HL-60 (cell line): Measurements from ENCODE around the gene CFAP99.

ENCODE experiments used
- DNase-seq, 2 experiments: peaks; one replicate each; pipeline ENCODE4 v3.0.0-alpha.2; 2010 to 2020; ENCODE audit warnings: low read depth in 1 of 2, low spot score in 1 of 2
- H3K27ac ChIP-seq: fragments of 250-450 bp; sonication (Bioruptor Pico); replicated peaks from 2 replicates; pipeline ENCODE4 v1.5.1; 2020; ENCODE audit warnings: mild to moderate bottlenecking, moderate library complexity
- H3K27me3 ChIP-seq: fragments of 250-450 bp; sonication (Bioruptor Pico); 2 replicates; pipeline ENCODE4 v1.5.1; 2021; ENCODE audit warnings: mild to moderate bottlenecking, moderate library complexity; ENCODE audit not compliant: insufficient read depth, poor library complexity, severe bottlenecking
- H3K4me3 ChIP-seq: replicated peaks from 2 replicates; pipeline ENCODE4 v1.5.1; 2011; ENCODE audit warnings: mild to moderate bottlenecking, control low read depth, low read length; ENCODE audit not compliant: insufficient read depth
- GABPA ChIP-seq: IDR thresholded peaks from 2 replicates; pipeline ENCODE4 v1.6.1; 2012; ENCODE audit warnings: low read depth
- POLR2AphosphoS5 ChIP-seq: IDR thresholded peaks from 2 replicates; pipeline ENCODE4 v1.6.1; 2012; ENCODE audit warnings: low read depth
- REST ChIP-seq: IDR thresholded peaks from 2 replicates; pipeline ENCODE4 v1.6.1; 2012; ENCODE audit warnings: low read depth; ENCODE audit not compliant: insufficient replicate concordance
- SPI1 ChIP-seq: IDR thresholded peaks from 2 replicates; pipeline ENCODE4 v1.6.1; 2012; ENCODE audit warnings: low read depth, mild to moderate bottlenecking, borderline replicate concordance
- TF ChIP-seq, protein P1 (sequence below): IDR thresholded peaks from one replicate; pipeline ENCODE4 v1.5.1; 2011; ENCODE audit warnings: low read length, control low read depth, inconsistent platforms; ENCODE audit not compliant: insufficient read depth

CFAP99 gene

GRCh38 chr4:2412885-2413716 lies 5.7 kb upstream of the CFAP99 start:
- TF ChIP-seq POLR2AphosphoS5, result peak; percentile 96
- TF ChIP-seq, protein P1, sequence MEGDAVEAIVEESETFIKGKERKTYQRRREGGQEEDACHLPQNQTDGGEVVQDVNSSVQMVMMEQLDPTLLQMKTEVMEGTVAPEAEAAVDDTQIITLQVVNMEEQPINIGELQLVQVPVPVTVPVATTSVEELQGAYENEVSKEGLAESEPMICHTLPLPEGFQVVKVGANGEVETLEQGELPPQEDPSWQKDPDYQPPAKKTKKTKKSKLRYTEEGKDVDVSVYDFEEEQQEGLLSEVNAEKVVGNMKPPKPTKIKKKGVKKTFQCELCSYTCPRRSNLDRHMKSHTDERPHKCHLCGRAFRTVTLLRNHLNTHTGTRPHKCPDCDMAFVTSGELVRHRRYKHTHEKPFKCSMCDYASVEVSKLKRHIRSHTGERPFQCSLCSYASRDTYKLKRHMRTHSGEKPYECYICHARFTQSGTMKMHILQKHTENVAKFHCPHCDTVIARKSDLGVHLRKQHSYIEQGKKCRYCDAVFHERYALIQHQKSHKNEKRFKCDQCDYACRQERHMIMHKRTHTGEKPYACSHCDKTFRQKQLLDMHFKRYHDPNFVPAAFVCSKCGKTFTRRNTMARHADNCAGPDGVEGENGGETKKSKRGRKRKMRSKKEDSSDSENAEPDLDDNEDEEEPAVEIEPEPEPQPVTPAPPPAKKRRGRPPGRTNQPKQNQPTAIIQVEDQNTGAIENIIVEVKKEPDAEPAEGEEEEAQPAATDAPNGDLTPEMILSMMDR, result peak; percentile 3
- no peak; the same call in 1 of the 2 replicates for TF ChIP-seq GABPA
- TF ChIP-seq REST, result peak; percentile 82
- peak; percentile 46; the same call in 1 of the 2 replicates for TF ChIP-seq SPI1
- Histone ChIP-seq H3K4me3 (peak overlapping the region; percentile 29), H3K27ac (peak overlapping the region; percentile 70), H3K27me3 (peaks cover 14% of the 10 kb centered on the region)
- peak; percentile 93 to 97 for DNase-seq

DNA sequence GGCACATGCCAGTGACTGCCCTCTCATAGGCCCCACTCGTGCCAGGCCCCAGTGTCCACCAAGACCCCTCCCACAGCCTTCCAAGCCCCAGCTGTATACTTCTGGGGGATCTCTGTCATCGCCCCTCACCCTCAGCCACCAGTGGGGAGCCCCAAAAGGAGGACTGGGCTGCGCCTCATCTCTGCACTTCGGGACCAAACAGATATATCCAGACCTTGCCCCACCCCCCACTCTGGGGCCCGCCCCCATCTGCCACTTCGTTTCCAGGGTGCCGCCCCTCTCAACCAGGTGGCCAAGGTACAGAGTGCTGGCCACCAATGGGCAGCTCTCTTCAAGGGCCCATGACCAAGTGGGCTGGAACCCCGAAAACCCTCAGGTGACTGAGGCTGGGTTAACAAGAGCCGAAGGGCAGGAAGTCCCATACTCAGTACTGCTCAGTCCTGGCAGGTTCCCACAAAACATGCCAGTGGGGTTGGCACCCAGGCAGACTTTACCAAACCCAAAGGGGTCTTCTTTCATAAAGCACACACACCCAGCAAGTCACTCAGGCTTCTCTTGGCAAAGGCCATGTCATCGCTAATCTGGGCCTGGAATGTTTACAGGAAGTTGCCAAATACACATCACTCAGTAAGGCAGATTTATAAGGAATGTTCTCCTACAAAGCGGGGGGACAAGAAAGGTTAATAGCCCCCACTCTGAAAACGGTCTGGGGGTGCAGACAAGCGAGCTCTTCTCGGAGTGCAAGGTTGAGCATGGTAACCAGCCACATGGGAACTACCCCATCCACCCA lies 4.7 kb upstream of the CFAP99 start:
- Histone ChIP-seq H3K27ac (peak overlapping the region; percentile 70), H3K4me3 (peak overlapping the region; percentile 29), H3K27me3 (peaks cover 14% of the 10 kb centered on the region)
- TF ChIP-seq POLR2AphosphoS5 (no peak), GABPA (no peak)
- TF ChIP-seq, protein P1, result no peak
- no peak for DNase-seq

DNA sequence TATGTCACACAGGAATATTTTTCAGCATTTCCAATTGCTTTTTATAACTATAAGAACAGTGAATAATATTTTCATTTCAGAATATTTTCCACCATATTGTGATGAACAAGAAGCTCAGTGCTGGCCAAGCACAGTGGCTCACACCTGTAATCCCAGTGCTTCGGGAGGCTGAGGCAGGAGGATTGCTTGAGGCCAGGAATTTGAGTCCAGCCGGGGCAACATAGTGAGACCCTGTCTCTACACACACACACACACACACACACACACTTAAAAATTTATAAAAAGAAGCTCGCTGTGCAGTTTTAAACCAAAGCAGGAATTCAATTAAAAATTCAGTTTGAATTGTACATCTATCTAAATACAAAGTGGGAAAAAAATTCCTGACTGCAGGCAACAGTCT lies 3.5 kb upstream of the CFAP99 start:
- Histone ChIP-seq H3K4me3 (no peak overlapping the region), H3K27ac (no peak overlapping the region), H3K27me3 (peaks cover 22% of the 10 kb centered on the region)
- TF ChIP-seq SPI1 (no peak), REST (no peak), GABPA (no peak), POLR2AphosphoS5 (no peak)
- TF ChIP-seq, protein P1, result no peak
- DNase-seq, result no peak
